HAP-1 (cell line): ENCODE data around the gene CEACAM19.

Experiments
- DNase-seq, 2 experiments: peaks; one replicate each; pipeline ENCODE4 v3.0.0-alpha.2; 2016 to 2020; ENCODE audit warnings: low spot score in 2 of 2
- H3K27me3 ChIP-seq: fragments of 250-450 bp; sonication (Bioruptor Pico); 2 replicates; pipeline ENCODE4 v1.5.1; 2020; ENCODE audit warnings: low read depth, mild to moderate bottlenecking, moderate library complexity
- H3K36me3 ChIP-seq: fragments of 250-450 bp; sonication (Bioruptor Pico); replicated peaks from 2 replicates; pipeline ENCODE4 v1.5.1; 2020; ENCODE audit warnings: mild to moderate bottlenecking
- H3K4me1 ChIP-seq: fragments of 250-450 bp; sonication (Bioruptor Pico); 2 replicates; pipeline ENCODE4 v1.5.1; 2020; ENCODE audit warnings: mild to moderate bottlenecking
- H3K4me3 ChIP-seq: fragments of 250-450 bp; sonication (Bioruptor Pico); 2 replicates; pipeline ENCODE4 v1.5.1; 2020; ENCODE audit warnings: mild to moderate bottlenecking, moderate library complexity
- H3K9me3 ChIP-seq: fragments of 250-450 bp; sonication (Bioruptor Pico); 2 replicates; pipeline ENCODE4 v1.5.1; 2020; ENCODE audit warnings: mild to moderate bottlenecking, moderate library complexity
- in situ Hi-C: fragments of 300-500 bp; cut with MboI; formaldehyde crosslinking; loops from 3 replicates; pipeline ENCODE4 v1.14.3; 2020; ENCODE audit warnings: low sequenced_read_pairs, inconsistent platforms, mixed read lengths

Gene CEACAM19

GRCh38 chr19:44637390-44637764, 33.9 kb upstream of the CEACAM19 start:
- no peak for DNase-seq
- Histone ChIP-seq H3K36me3 (no peaks in the 10 kb centered on the region), H3K27me3 (no peaks in the 10 kb centered on the region), H3K9me3 (no peaks in the 10 kb centered on the region), H3K4me3 (no peak overlapping the region), H3K4me1 (peaks cover 6% of the 10 kb centered on the region)
- in situ Hi-C loops: no loop called here

DNA sequence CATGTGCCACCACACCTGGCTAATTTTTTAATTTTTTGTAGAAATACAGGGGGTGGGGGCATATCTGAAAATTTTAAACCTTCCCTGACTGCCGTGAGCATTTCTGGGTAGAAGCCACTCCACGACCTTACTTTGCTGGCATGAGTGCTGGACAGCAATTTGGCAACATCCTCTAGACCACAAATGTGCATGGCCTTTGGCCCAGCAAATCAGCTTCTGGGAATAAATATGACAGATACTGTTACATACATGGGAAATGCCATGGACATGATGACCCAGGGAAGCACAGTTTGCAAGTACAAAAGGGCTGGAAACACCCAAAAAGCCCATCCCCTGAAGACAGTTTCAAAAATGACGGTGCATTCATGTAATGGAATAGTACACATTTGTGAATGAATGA, 30.8 kb upstream of the CEACAM19 start:
- Histone ChIP-seq H3K36me3 (no peaks in the 10 kb centered on the region), H3K4me1 (no peaks in the 10 kb centered on the region), H3K27me3 (no peaks in the 10 kb centered on the region), H3K9me3 (no peaks in the 10 kb centered on the region), H3K4me3 (no peak overlapping the region)
- in situ Hi-C loops: no loop called here
- DNase-seq: no peak

GRCh38 chr19:44641501-44642265, 29.6 kb upstream of the CEACAM19 start:
- Histone ChIP-seq H3K9me3 (no peaks in the 10 kb centered on the region), H3K4me3 (no peak overlapping the region), H3K36me3 (peaks cover 9% of the 10 kb centered on the region), H3K27me3 (no peaks in the 10 kb centered on the region), H3K4me1 (no peaks in the 10 kb centered on the region)
- DNase-seq: no peak
- in situ Hi-C loops: no loop called here

- in situ Hi-C loops: no loop called here
- Histone ChIP-seq H3K36me3 (peaks cover 13% of the 10 kb centered on the region), H3K9me3 (no peaks in the 10 kb centered on the region), H3K4me1 (no peaks in the 10 kb centered on the region), H3K4me3 (no peak overlapping the region), H3K27me3 (no peaks in the 10 kb centered on the region)
- no peak for DNase-seq
Observed at GRCh38 chr19:44642377-44642776, 28.9 kb upstream of the CEACAM19 start.

DNA sequence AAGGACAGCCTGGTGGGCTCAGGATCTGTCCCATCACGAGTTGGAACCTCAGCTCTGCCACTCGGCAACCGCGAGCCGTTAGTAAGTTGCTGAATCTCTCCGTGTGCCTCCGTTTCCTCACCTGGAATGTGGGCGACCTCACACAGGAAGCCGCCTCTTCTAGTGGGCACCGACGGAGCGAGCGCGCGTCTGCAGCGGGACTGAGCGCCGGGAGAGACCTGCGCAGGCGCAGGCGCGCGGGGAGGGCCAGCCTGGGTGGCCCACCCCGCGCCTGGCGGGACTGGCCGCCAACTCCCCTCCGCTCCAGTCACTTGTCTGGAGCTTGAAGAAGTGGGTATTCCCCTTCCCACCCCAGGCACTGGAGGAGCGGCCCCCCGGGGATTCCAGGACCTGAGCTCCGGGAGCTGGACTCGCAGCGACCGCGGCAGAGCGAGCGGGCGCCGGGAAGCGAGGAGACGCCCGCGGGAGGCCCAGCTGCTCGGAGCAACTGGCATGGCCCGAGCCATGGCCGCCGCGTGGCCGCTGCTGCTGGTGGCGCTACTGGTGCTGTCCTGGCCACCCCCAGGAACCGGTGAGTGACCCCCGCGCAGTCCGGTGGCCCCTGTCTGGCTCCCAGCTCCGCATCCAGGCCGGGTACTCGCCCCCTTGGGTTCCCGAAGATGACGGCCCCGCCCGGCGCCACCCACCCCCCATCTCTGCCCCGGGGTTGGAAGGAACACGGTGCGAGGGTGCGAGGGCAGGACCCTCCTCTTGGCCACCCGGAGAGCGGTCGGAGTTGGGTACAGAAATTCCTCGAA, 27.5 kb upstream of the CEACAM19 start, which contains the start of gene PVR:
Gene PVR (plus strand): TSS at position 306 of the 797 bp plus-strand sequence. CDS start 187 bp downstream, at position 493.
- in situ Hi-C loops: no loop called here
- no peaks in the 10 kb centered on the region for H3K9me3 ChIP-seq
- H3K36me3 ChIP-seq: peaks cover 24% of the 10 kb centered on the region
- H3K27me3 ChIP-seq: no peaks in the 10 kb centered on the region
- no peaks in the 10 kb centered on the region for H3K4me1 ChIP-seq
- peak within 1 kb of the TSS; percentile 77 for H3K4me3 ChIP-seq
- peak; percentile 77 to 83 for DNase-seq

- H3K4me3 ChIP-seq: peak overlapping the region; percentile 77
Observed at GRCh38 chr19:44644402-44645016, 26.8 kb upstream of the CEACAM19 start.

GRCh38 chr19:44645407-44646048, 25.8 kb upstream of the CEACAM19 start:
- peak overlapping the region; percentile 15 for H3K4me3 ChIP-seq
- in situ Hi-C loops: no loop called here
- no peaks in the 10 kb centered on the region for H3K9me3 ChIP-seq
- DNase-seq: peak in 1 of 2 experiments; percentile 45
- H3K36me3 ChIP-seq: peaks cover 38% of the 10 kb centered on the region
- H3K27me3 ChIP-seq: no peaks in the 10 kb centered on the region
- H3K4me1 ChIP-seq: no peaks in the 10 kb centered on the region

More at GRCh38 chr19:44644402-44645016, 26.8 kb upstream of the CEACAM19 start:
- H3K4me1 ChIP-seq: no peaks in the 10 kb centered on the region
- H3K27me3 ChIP-seq: no peaks in the 10 kb centered on the region
- peak; percentile 45 to 65 for DNase-seq
- H3K9me3 ChIP-seq: no peaks in the 10 kb centered on the region
- in situ Hi-C loops: no loop called here
- H3K36me3 ChIP-seq: peaks cover 29% of the 10 kb centered on the region

DNA sequence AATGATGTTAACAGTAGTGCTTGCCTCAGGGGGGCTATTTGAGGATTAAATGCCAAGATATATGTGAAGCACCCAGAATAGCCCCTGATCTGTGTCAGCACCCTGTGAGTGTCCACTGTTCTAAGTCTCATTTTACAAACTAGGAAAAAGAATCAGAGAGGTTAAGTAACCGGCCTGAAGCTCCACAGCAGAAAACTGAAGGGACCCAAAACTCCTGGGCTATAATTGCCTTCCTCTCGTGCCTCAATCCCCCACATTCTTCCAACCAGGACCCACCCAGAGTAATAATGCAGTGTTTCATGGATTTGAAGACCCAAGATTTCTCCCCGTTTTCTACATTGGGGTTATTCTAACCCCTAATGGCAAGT, 25.2 kb upstream of the CEACAM19 start:
- H3K36me3 ChIP-seq: peaks cover 43% of the 10 kb centered on the region
- no peaks in the 10 kb centered on the region for H3K9me3 ChIP-seq
- in situ Hi-C loops: no loop called here
- H3K4me3 ChIP-seq: peak overlapping the region; percentile 15; the same call in 1 of the 2 replicates
- H3K27me3 ChIP-seq: no peaks in the 10 kb centered on the region
- DNase-seq: no peak
- no peaks in the 10 kb centered on the region for H3K4me1 ChIP-seq

- H3K4me3 ChIP-seq: no peak overlapping the region
Observed at GRCh38 chr19:44647144-44647543, 24.1 kb upstream of the CEACAM19 start.

DNA sequence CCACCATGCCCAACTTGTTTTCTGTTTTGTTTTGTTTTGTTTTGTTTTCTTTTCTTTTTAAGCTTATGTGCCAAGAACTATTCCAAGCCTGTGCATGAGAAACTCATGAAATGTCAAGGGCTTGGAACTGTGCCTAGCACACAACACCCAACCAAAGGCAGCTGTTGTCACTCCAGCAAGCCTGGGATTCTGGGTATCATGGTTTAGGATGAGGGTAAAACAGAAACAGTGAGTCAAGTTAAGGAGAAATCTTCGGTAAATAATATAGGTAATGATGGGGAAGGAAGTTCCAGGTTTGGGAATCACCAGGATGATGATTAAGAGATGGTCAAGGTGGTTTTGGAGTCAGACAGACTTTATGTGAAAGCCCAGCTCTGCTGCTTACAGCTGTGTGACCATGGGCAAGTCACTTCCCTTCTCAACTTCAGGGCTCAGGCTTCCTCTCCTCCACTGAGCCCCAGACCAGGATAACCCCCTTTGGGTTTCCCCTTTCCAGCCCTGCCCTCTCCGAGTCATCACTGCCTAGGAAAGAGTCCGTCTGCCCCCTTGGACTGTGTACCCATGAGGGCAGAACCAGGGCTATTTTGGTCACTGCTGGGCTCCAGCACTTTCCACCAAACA, 22.5 kb upstream of the CEACAM19 start:
- Histone ChIP-seq H3K4me1 (no peaks in the 10 kb centered on the region), H3K36me3 (peaks cover 65% of the 10 kb centered on the region), H3K4me3 (no peak overlapping the region), H3K27me3 (no peaks in the 10 kb centered on the region), H3K9me3 (no peaks in the 10 kb centered on the region)
- in situ Hi-C loops: no loop called here
- DNase-seq: no peak

More at GRCh38 chr19:44647144-44647543, 24.1 kb upstream of the CEACAM19 start:
- Histone ChIP-seq H3K36me3 (peaks cover 53% of the 10 kb centered on the region), H3K27me3 (no peaks in the 10 kb centered on the region), H3K4me1 (no peaks in the 10 kb centered on the region), H3K9me3 (no peaks in the 10 kb centered on the region)
- no peak for DNase-seq
- in situ Hi-C loops: no loop called here

- in situ Hi-C loops: no loop called here
- no peaks in the 10 kb centered on the region for H3K9me3 ChIP-seq
- DNase-seq: no peak
- H3K4me3 ChIP-seq: no peak overlapping the region
- peaks cover 74% of the 10 kb centered on the region for H3K36me3 ChIP-seq
- H3K27me3 ChIP-seq: no peaks in the 10 kb centered on the region
- no peaks in the 10 kb centered on the region for H3K4me1 ChIP-seq
Observed at GRCh38 chr19:44649578-44650145, 21.6 kb upstream of the CEACAM19 start.

GRCh38 chr19:44653343-44653742, 17.9 kb upstream of the CEACAM19 start:
- in situ Hi-C loops: no loop called here
- H3K27me3 ChIP-seq: no peaks in the 10 kb centered on the region
- no peaks in the 10 kb centered on the region for H3K4me1 ChIP-seq
- no peaks in the 10 kb centered on the region for H3K9me3 ChIP-seq
- no peak overlapping the region for H3K4me3 ChIP-seq
- H3K36me3 ChIP-seq: peaks cover 89% of the 10 kb centered on the region
- no peak for DNase-seq
